Thyroid gland (tissue), 4 donors: Measurements from ENCODE around the gene NADK2.

ENCODE experiments used
- POLR2A ChIP-seq, 2 donors: fragments of 450-650 bp; IDR thresholded peaks; one replicate each; pipeline ENCODE4 v1.6.1; 2017; ENCODE audit warnings: antibody characterized with exemption in 2 of 2, mild to moderate bottlenecking in 2 of 2, moderate library complexity in 1 of 2
- TF ChIP-seq, protein P1 (sequence below), 6 experiments: fragments of 200-600 bp in 3 of 6; fragments of 450-650 bp in 3 of 6; sonication (generic) in 3 of 6; IDR thresholded peaks; one replicate each; pipeline ENCODE4 v1.5.1; 2016 to 2019; ENCODE audit warnings: antibody characterized with exemption in 6 of 6, mild to moderate bottlenecking in 2 of 6, inconsistent platforms in 1 of 6, moderate library complexity in 1 of 6

- TF ChIP-seq, protein P1, sequence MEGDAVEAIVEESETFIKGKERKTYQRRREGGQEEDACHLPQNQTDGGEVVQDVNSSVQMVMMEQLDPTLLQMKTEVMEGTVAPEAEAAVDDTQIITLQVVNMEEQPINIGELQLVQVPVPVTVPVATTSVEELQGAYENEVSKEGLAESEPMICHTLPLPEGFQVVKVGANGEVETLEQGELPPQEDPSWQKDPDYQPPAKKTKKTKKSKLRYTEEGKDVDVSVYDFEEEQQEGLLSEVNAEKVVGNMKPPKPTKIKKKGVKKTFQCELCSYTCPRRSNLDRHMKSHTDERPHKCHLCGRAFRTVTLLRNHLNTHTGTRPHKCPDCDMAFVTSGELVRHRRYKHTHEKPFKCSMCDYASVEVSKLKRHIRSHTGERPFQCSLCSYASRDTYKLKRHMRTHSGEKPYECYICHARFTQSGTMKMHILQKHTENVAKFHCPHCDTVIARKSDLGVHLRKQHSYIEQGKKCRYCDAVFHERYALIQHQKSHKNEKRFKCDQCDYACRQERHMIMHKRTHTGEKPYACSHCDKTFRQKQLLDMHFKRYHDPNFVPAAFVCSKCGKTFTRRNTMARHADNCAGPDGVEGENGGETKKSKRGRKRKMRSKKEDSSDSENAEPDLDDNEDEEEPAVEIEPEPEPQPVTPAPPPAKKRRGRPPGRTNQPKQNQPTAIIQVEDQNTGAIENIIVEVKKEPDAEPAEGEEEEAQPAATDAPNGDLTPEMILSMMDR (IDR thresholded peaks at IDR 0.05): no peak
- peak in 1 of 2 donors; percentile 84 for TF ChIP-seq POLR2A (IDR thresholded peaks at IDR 0.05)
Measured at GRCh38 chr5:36151434-36152323, 90.0 kb downstream of the NADK2 start, which contains the start of the genes LMBRD2 and SKP2.
